ENCODE results near the gene CRACDL. TPM values are rescaled to one million over a fixed set of nuclear protein-coding genes. Genes with fewer than 3 reads are reported as not detected.
"Not testable (repeated sequence)": the region's sequence is repeated elsewhere in the genome, so short reads cannot be mapped to it uniquely, and the experiment has no call there.

Gene CRACDL
- total RNA-seq, 2 experiments from 2014 or later: 0.36 to 1.5 TPM

DNA sequence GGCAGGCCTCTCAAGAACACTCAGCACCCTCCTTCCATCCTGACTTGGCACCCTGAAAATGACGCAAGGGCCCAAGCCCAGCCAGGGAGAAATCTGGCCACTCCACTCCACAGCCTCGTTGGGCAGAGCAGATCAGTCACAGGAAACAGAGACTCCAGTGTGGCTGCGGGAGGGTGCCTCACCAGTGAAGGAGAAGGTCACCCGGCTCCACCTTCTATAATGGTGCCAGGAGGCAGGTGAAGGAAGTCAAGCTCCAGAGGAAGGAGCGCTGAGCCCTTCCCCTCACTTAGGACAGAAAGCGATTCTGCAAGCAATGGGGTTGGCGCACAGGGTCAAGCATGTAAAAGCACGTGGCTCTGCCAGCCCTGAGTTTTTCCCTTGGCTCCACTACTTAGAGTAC is 35.3 kb downstream of the CRACDL start:
- Histone ChIP-seq H3K9me3 (ENCODE audit: control insufficient read depth in 1 of 2, insufficient read depth in 1 of 2, low read length in 2 of 2) (no peaks in the 10 kb centered on the region), H3K27ac (ENCODE audit: low read depth in 1 of 2, low read length in 2 of 2) (no peak overlapping the region), H3K36me3 (ENCODE audit: insufficient read depth, low read length) (no peaks in the 10 kb centered on the region), H3K4me3 (ENCODE audit: low read length) (no peak overlapping the region), H3K4me1 (ENCODE audit: insufficient read depth, low read length) (no peaks in the 10 kb centered on the region), H3K27me3 (ENCODE audit: control insufficient read depth in 1 of 2, insufficient read depth in 2 of 2, low read length in 2 of 2) (no peaks in the 10 kb centered on the region)
- no peaks in the 10 kb centered on the region for H3K36me3 Mint-ChIP-seq (ENCODE audit: low read depth)
- no peak overlapping the region for H3K27ac Mint-ChIP-seq
- TF ChIP-seq, protein P1, sequence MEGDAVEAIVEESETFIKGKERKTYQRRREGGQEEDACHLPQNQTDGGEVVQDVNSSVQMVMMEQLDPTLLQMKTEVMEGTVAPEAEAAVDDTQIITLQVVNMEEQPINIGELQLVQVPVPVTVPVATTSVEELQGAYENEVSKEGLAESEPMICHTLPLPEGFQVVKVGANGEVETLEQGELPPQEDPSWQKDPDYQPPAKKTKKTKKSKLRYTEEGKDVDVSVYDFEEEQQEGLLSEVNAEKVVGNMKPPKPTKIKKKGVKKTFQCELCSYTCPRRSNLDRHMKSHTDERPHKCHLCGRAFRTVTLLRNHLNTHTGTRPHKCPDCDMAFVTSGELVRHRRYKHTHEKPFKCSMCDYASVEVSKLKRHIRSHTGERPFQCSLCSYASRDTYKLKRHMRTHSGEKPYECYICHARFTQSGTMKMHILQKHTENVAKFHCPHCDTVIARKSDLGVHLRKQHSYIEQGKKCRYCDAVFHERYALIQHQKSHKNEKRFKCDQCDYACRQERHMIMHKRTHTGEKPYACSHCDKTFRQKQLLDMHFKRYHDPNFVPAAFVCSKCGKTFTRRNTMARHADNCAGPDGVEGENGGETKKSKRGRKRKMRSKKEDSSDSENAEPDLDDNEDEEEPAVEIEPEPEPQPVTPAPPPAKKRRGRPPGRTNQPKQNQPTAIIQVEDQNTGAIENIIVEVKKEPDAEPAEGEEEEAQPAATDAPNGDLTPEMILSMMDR (IDR thresholded peaks at IDR 0.05): no peak
- no peaks in the 10 kb centered on the region for H3K4me1 Mint-ChIP-seq (ENCODE audit: low read depth)
- CTCF ChIA-PET: no interaction called here
- no peaks in the 10 kb centered on the region for H3K27me3 Mint-ChIP-seq
- ATAC-seq (ENCODE audit: poor library complexity) (no peak), DNase-seq (no peak)
- no peaks in the 10 kb centered on the region for H3K9me3 Mint-ChIP-seq
- POLR2A ChIA-PET: no interaction called here
- H3K4me3 Mint-ChIP-seq: no peak overlapping the region
- intact Hi-C loops (cut with DNase I, micrococcal nuclease): no loop called here

DNA sequence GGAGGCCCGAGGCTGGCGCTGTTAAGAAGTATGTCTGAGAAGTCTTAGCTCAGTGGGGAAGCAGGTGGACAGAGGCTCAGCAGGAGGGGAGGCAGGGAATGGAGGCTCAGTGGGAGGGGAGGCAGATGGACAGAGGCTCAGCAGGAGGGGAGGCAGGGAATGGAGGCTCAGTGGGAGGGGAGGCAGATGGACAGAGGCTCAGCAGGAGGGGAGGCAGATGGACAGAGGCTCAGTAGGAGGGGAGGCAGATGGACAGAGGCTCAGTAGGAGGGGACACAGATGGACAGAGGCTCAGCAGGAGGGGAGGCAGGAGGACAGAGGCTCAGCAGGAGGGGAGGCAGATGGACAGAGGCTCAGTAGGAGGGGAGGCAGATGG is 36.3 kb downstream of the CRACDL start:
- CTCF ChIA-PET; H3K36me3 ChIP-seq (ENCODE audit: insufficient read depth, low read length); H3K9me3 Mint-ChIP-seq; POLR2A ChIA-PET; H3K27ac Mint-ChIP-seq; H3K4me3 Mint-ChIP-seq; H3K27ac ChIP-seq (ENCODE audit: low read depth in 1 of 2, low read length in 2 of 2); DNase-seq; H3K27me3 Mint-ChIP-seq; H3K27me3 ChIP-seq (ENCODE audit: control insufficient read depth in 1 of 2, insufficient read depth in 2 of 2, low read length in 2 of 2); H3K4me1 Mint-ChIP-seq (ENCODE audit: low read depth); intact Hi-C loops (cut with DNase I, micrococcal nuclease); ATAC-seq (ENCODE audit: poor library complexity); H3K9me3 ChIP-seq (ENCODE audit: control insufficient read depth in 1 of 2, insufficient read depth in 1 of 2, low read length in 2 of 2); H3K4me3 ChIP-seq (ENCODE audit: low read length); H3K36me3 Mint-ChIP-seq (ENCODE audit: low read depth); H3K4me1 ChIP-seq (ENCODE audit: insufficient read depth, low read length): not testable (repeated sequence)

DNA sequence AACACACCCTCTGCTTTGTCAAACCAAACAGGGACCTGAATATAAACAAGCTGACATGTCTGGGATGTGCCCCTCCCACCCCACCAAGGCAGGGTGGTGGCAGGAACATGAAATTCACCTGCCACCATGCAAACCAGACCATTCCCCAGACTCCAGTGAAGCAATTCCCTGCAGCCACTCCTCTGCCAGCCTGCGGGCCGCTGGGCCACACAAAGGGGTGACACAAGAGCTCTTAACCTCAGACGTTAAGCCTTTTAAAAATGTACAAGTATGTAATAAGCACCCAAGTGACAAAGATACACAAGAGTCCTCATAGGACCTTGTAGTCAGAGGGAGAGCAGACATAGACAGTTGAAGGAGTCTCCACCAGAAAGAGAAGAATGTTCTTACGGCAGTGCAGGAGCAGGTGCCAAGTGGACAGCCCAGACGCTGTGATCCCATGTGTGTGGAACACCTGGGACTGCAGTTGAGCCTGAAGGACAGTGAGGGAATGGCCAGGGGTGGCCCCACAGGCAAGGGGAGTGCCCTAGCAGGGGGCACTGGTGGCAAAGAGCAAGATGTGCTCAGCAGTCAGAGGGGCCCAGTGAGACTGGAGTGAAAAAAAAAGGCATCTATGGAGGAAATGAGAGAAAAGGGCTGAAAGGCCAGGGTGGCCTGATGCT is 36.9 kb downstream of the CRACDL start:
- no peak overlapping the region for H3K27ac Mint-ChIP-seq
- no peaks in the 10 kb centered on the region for H3K36me3 Mint-ChIP-seq (ENCODE audit: low read depth)
- no peaks in the 10 kb centered on the region for H3K4me1 ChIP-seq (ENCODE audit: insufficient read depth, low read length)
- H3K27me3 ChIP-seq (ENCODE audit: control insufficient read depth in 1 of 2, insufficient read depth in 2 of 2, low read length in 2 of 2): no peaks in the 10 kb centered on the region
- CTCF ChIA-PET: no interaction called here
- TF ChIP-seq, protein P1 (IDR thresholded peaks at IDR 0.05): no peak
- no peaks in the 10 kb centered on the region for H3K9me3 Mint-ChIP-seq
- H3K4me3 ChIP-seq (ENCODE audit: low read length): no peak overlapping the region
- POLR2A ChIA-PET: no interaction called here
- ATAC-seq (ENCODE audit: poor library complexity) (no peak), DNase-seq (no peak)
- H3K4me3 Mint-ChIP-seq: no peak overlapping the region
- H3K27ac ChIP-seq (ENCODE audit: low read depth in 1 of 2, low read length in 2 of 2): no peak overlapping the region
- no peaks in the 10 kb centered on the region for H3K9me3 ChIP-seq (ENCODE audit: control insufficient read depth in 1 of 2, insufficient read depth in 1 of 2, low read length in 2 of 2)
- intact Hi-C loops (cut with DNase I, micrococcal nuclease): no loop called here
- no peaks in the 10 kb centered on the region for H3K27me3 Mint-ChIP-seq
- no peaks in the 10 kb centered on the region for H3K36me3 ChIP-seq (ENCODE audit: insufficient read depth, low read length)
- H3K4me1 Mint-ChIP-seq (ENCODE audit: low read depth): no peaks in the 10 kb centered on the region

DNA sequence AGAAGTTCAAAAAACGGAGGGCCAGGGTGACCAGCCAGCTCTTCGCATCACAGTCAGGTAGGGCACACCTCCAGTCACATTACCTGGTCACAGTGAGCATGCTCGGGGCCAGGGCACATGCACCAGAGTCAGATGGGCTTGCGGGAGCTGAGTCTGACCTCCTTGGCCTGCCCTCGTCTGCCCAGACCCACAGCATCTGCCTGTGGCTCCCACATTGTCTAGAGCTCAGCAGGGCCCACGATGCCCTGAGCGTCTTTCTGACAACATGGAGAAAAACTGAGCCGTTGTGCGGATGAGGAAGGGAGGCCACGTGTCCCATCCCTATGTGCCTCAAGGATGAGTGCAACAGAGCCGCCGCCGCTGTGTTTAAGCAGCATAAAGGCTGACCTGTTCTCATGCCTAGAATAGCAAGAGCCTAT is 37.6 kb downstream of the CRACDL start:
- no peaks in the 10 kb centered on the region for H3K9me3 ChIP-seq (ENCODE audit: control insufficient read depth in 1 of 2, insufficient read depth in 1 of 2, low read length in 2 of 2)
- Mint-ChIP-seq H3K27me3 (no peaks in the 10 kb centered on the region), H3K27ac (no peak overlapping the region), H3K36me3 (ENCODE audit: low read depth) (no peaks in the 10 kb centered on the region), H3K9me3 (no peaks in the 10 kb centered on the region), H3K4me3 (no peak overlapping the region), H3K4me1 (ENCODE audit: low read depth) (no peaks in the 10 kb centered on the region)
- no peaks in the 10 kb centered on the region for H3K36me3 ChIP-seq (ENCODE audit: insufficient read depth, low read length)
- intact Hi-C loops (cut with DNase I, micrococcal nuclease): no loop called here
- ChIA-PET POLR2A (no interaction called here), CTCF (no interaction called here)
- no peak overlapping the region for H3K27ac ChIP-seq (ENCODE audit: low read depth in 1 of 2, low read length in 2 of 2)
- DNase-seq: no peak
- ATAC-seq (ENCODE audit: poor library complexity): no peak
- H3K27me3 ChIP-seq (ENCODE audit: control insufficient read depth in 1 of 2, insufficient read depth in 2 of 2, low read length in 2 of 2): no peaks in the 10 kb centered on the region
- H3K4me1 ChIP-seq (ENCODE audit: insufficient read depth, low read length): no peaks in the 10 kb centered on the region
- no peak overlapping the region for H3K4me3 ChIP-seq (ENCODE audit: low read length)
- TF ChIP-seq, protein P1 (IDR thresholded peaks at IDR 0.05): no peak

All from CD4-positive, alpha-beta T cell (primary cell).